Neural progenitor cell (in vitro differentiated cells): Measurements from ENCODE around the gene NUDT13. TPM values are rescaled to one million over a fixed set of nuclear protein-coding genes. Genes with fewer than 3 reads are reported as not detected.

ENCODE experiments used
- DNase-seq: peaks from one replicate; pipeline ENCODE4 v3.0.0-alpha.2; 2016; ENCODE audit warnings: low spot score
- H2AFZ ChIP-seq: fragments of 200-600 bp; sonication (generic); replicated peaks from 2 replicates; pipeline ENCODE4 v1.6.1; 2016; ENCODE audit warnings: antibody characterized with exemption
- H3F3A ChIP-seq: fragments of 200-600 bp; sonication (generic); 2 replicates; pipeline ENCODE4 v1.6.1; 2016; ENCODE audit warnings: antibody characterized with exemption, low read depth
- H3K27ac ChIP-seq: fragments of 200-600 bp; sonication (generic); 2 replicates; pipeline ENCODE4 v1.5.1; 2016; ENCODE audit warnings: mild to moderate bottlenecking
- H3K27me3 ChIP-seq: fragments of 200-600 bp; sonication (generic); 2 replicates; pipeline ENCODE4 v1.6.1; 2016; ENCODE audit warnings: mild to moderate bottlenecking, moderate library complexity
- H3K36me3 ChIP-seq: fragments of 200-600 bp; sonication (generic); 2 replicates; pipeline ENCODE4 v1.5.1; 2016
- H3K4me1 ChIP-seq: fragments of 200-600 bp; sonication (generic); 2 replicates; pipeline ENCODE4 v1.6.1; 2016; ENCODE audit warnings: mixed run types
- H3K4me2 ChIP-seq: fragments of 200-600 bp; sonication (generic); 2 replicates; pipeline ENCODE4 v1.6.1; 2016
- H3K4me3 ChIP-seq: fragments of 200-600 bp; sonication (generic); 2 replicates; pipeline ENCODE4 v1.5.1; 2016
- H3K79me2 ChIP-seq: fragments of 200-600 bp; sonication (generic); 2 replicates; pipeline ENCODE4 v1.6.1; 2016; ENCODE audit warnings: low read depth
- H3K9ac ChIP-seq: fragments of 200-600 bp; sonication (generic); 2 replicates; pipeline ENCODE4 v1.6.1; 2016
- H3K9me3 ChIP-seq: fragments of 200-600 bp; sonication (generic); 2 replicates; pipeline ENCODE4 v1.5.1; 2016; ENCODE audit warnings: low read depth
- H4K20me1 ChIP-seq: fragments of 200-600 bp; sonication (generic); 2 replicates; pipeline ENCODE4 v1.6.1; 2016; ENCODE audit warnings: low read depth
- H3K27ac Mint-ChIP-seq: 3 replicates; pipeline ENCODE4 v1.8.0; 2021; ENCODE audit warnings: mixed read lengths
- H3K27me3 Mint-ChIP-seq: 2 replicates; pipeline ENCODE4 v1.8.0; 2022; ENCODE audit warnings: low read depth, mild to moderate bottlenecking, inconsistent platforms, moderate library complexity, mixed read lengths; ENCODE audit not compliant: insufficient read depth
- H3K36me3 Mint-ChIP-seq: 3 replicates; pipeline ENCODE4 v1.8.0; 2021; ENCODE audit warnings: mixed read lengths
- H3K4me1 Mint-ChIP-seq: 3 replicates; pipeline ENCODE4 v1.8.0; 2021; ENCODE audit warnings: mixed read lengths
- H3K4me3 Mint-ChIP-seq: 3 replicates; pipeline ENCODE4 v1.8.0; 2021; ENCODE audit warnings: mild to moderate bottlenecking, moderate library complexity, mixed read lengths
- H3K9me3 Mint-ChIP-seq: 3 replicates; pipeline ENCODE4 v1.8.0; 2020; ENCODE audit warnings: mixed read lengths
- CTCF ChIP-seq: fragments of 200-600 bp; sonication (generic); IDR thresholded peaks from 2 replicates; pipeline ENCODE4 v1.5.1; 2017; ENCODE audit warnings: antibody characterized with exemption, mild to moderate bottlenecking
- EZH2 ChIP-seq: fragments of 200-600 bp; sonication (generic); IDR thresholded peaks from 2 replicates; pipeline ENCODE4 v1.6.1; 2017; ENCODE audit warnings: antibody characterized with exemption, mild to moderate bottlenecking, moderate library complexity
- EZH2phosphoT487 ChIP-seq: fragments of 200-600 bp; sonication (generic); IDR thresholded peaks from 2 replicates; pipeline ENCODE4 v1.6.1; 2017; ENCODE audit warnings: antibody characterized with exemption
- total RNA-seq: library from RNA; depleted of rRNA; stranded (reverse); fragments of >200 nt; gene quantifications from 2 replicates; pipeline ENCODE4 v1.2.3, GENCODE V29; 2015; ENCODE audit warnings: low replicate concordance

The NUDT13 gene
- total RNA-seq, 1 donor from 2014 or later: 3.0 TPM

GRCh38 chr10:73079779-73080541, 30.3 kb upstream of the NUDT13 start:
- TF ChIP-seq EZH2phosphoT487: no peak
- TF ChIP-seq EZH2: no peak
- TF ChIP-seq CTCF: no peak
- no peak overlapping the region for H3K4me3 ChIP-seq
- no peak overlapping the region for H3K4me2 ChIP-seq
- H3K4me1 Mint-ChIP-seq: peaks cover 3% of the 10 kb centered on the region
- peaks cover 94% of the 10 kb centered on the region for H4K20me1 ChIP-seq
- no peaks in the 10 kb centered on the region for H3K27me3 Mint-ChIP-seq
- no peaks in the 10 kb centered on the region for H3K9me3 ChIP-seq
- H3K27me3 ChIP-seq: no peaks in the 10 kb centered on the region
- peaks cover 1% of the 10 kb centered on the region for H3K36me3 ChIP-seq
- no peaks in the 10 kb centered on the region for H3K4me1 ChIP-seq
- no peak overlapping the region for H3K27ac ChIP-seq
- H3K9ac ChIP-seq: no peak overlapping the region
- no peaks in the 10 kb centered on the region for H3K9me3 Mint-ChIP-seq
- no peak for DNase-seq
- no peaks in the 10 kb centered on the region for H3F3A ChIP-seq
- no peak overlapping the region for H3K27ac Mint-ChIP-seq
- no peak overlapping the region for H2AFZ ChIP-seq
- H3K36me3 Mint-ChIP-seq: peaks cover 10% of the 10 kb centered on the region
- no peak overlapping the region for H3K4me3 Mint-ChIP-seq
- peaks cover 99% of the 10 kb centered on the region for H3K79me2 ChIP-seq

GRCh38 chr10:73083221-73083620, 27.0 kb upstream of the NUDT13 start:
- H3K4me1 Mint-ChIP-seq: peaks cover 3% of the 10 kb centered on the region
- peaks cover 99% of the 10 kb centered on the region for H3K79me2 ChIP-seq
- H3F3A ChIP-seq: no peaks in the 10 kb centered on the region
- H3K4me2 ChIP-seq: no peak overlapping the region
- H3K27ac ChIP-seq: no peak overlapping the region
- H3K4me3 Mint-ChIP-seq: no peak overlapping the region
- H3K4me3 ChIP-seq: no peak overlapping the region
- peaks cover 10% of the 10 kb centered on the region for H3K36me3 Mint-ChIP-seq
- H3K27me3 ChIP-seq: no peaks in the 10 kb centered on the region
- peaks cover 96% of the 10 kb centered on the region for H4K20me1 ChIP-seq
- no peak overlapping the region for H2AFZ ChIP-seq
- no peak overlapping the region for H3K27ac Mint-ChIP-seq
- no peak for DNase-seq
- H3K9ac ChIP-seq: no peak overlapping the region
- no peaks in the 10 kb centered on the region for H3K4me1 ChIP-seq
- H3K9me3 ChIP-seq: no peaks in the 10 kb centered on the region
- no peaks in the 10 kb centered on the region for H3K9me3 Mint-ChIP-seq
- peaks cover 3% of the 10 kb centered on the region for H3K27me3 Mint-ChIP-seq
- H3K36me3 ChIP-seq: no peaks in the 10 kb centered on the region
- TF ChIP-seq EZH2phosphoT487 (no peak), EZH2 (no peak), CTCF (no peak)

- H3K4me3 Mint-ChIP-seq: no peak overlapping the region
- Histone ChIP-seq H3K4me3 (no peak overlapping the region), H4K20me1 (peaks cover 96% of the 10 kb centered on the region), H3K27ac (no peak overlapping the region), H3K27me3 (no peaks in the 10 kb centered on the region), H3K79me2 (peaks cover 99% of the 10 kb centered on the region), H3K9ac (no peak overlapping the region), H3F3A (no peaks in the 10 kb centered on the region), H3K4me2 (no peak overlapping the region), H2AFZ (no peak overlapping the region), H3K36me3 (no peaks in the 10 kb centered on the region), H3K4me1 (no peaks in the 10 kb centered on the region), H3K9me3 (no peaks in the 10 kb centered on the region)
- TF ChIP-seq CTCF (no peak), EZH2phosphoT487 (no peak), EZH2 (no peak)
- no peak overlapping the region for H3K27ac Mint-ChIP-seq
- peaks cover 3% of the 10 kb centered on the region for H3K4me1 Mint-ChIP-seq
- no peaks in the 10 kb centered on the region for H3K9me3 Mint-ChIP-seq
- no peak for DNase-seq
- H3K36me3 Mint-ChIP-seq: peaks cover 8% of the 10 kb centered on the region
- H3K27me3 Mint-ChIP-seq: peaks cover 4% of the 10 kb centered on the region
Observed at GRCh38 chr10:73084209-73084608, 26.0 kb upstream of the NUDT13 start.
